Activated CD4-positive, CD25-positive, alpha-beta regulatory T cell treated with anti-CD3 and anti-CD28 coated beads, Interleukin-2, amount 50 U/mL, for 24 hours (primary cell): ENCODE data around the gene ZNF438.

Experiments used
- ATAC-seq, 2 donors: fragments of 150-1000 bp; cut with Tn5 transposase; one replicate each; pipeline ENCODE4 v1.10.0; 2021; ENCODE audit warnings: mild to moderate bottlenecking in 1 of 2, moderate library complexity in 1 of 2

Gene ZNF438

DNA sequence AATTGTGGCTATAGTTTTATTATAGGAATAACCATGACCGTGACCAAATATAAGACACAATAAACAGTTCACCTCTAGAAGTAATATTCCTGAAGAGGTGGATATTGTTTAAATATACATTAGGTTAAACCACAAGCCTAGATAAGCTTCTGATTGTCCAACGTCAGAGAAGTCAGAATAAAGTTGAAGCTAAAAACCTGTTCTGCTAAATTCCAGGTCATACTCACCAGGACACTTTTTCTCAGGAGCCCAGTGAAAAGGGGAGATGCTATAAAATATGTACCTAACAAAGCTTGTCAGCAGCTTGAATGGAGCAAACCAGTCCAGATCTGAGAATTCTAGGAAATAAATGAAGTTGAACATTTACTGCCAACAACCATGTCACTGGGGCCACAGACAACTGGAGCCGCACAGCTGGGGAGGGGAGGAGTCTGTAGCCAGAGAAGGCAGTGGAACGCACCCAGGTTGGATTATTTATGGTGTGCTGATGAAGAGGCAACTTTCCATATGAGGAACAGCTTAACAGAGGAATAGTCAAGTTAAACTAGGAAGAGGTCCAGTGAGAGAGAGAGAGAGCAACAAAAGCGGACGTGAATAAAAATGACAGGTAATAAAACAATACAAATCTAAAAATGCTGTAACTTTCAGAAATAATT lies 191.1 kb downstream of the ZNF438 start:
- no peak for ATAC-seq

DNA sequence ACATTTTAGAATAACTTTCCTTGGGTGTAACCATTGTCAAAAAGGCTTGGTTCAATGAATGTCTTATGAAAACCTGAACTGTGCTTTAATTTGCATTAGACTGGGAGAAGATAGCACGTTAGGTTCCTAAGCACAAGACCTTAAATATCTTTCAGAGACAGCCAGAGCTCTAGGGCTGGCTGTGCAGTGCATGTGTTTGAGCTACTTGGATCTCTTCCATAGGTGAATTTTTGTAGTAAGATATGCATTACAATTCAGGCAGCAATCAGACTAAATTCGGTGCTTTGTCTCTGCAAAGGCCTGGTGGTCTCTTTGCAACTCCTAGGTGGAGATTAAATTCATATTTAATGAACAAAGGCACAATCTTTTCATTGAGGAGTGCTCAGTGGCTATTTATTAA lies 192.0 kb downstream of the ZNF438 start:
- no peak for ATAC-seq

DNA sequence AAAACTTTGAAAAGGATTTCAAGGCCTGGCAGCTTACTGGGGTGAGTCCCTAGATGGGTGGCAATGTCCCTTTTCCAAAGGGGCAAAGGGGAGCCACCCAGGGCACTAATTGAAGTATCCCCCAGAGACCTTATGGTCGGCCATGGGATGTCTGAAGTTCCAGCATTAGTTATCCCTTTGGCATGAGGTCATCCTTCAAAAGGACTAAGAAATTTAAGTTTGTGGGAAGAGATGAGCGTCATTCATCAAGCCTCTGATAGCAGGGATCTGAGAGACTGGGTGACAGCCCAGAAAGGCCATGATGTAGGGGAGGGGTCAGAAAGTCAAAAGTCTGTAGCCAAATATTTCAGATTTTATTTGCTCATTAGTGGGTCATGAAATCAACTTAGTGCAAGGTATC lies 195.3 kb downstream of the ZNF438 start:
- ATAC-seq: no peak

DNA sequence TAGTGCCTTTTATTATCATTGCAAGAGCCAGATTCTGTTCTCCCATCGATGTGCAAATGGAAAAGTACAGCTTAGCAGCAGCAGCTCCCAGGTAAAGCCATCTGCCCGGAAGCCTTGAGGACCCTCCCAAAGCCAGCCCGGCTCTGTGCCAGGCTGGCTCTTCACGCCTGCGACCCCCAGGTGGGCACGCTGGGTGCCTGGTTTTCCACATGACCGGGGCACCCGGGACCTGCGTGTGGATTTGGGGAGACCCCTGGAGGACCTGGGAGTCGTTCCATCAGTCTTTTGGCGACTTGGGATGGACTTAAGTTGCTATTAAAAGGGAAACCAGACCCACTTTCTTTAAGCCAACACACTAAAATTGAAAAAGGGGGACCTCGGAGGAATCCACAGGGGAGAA lies 196.5 kb downstream of the ZNF438 start:
- no peak for ATAC-seq

DNA sequence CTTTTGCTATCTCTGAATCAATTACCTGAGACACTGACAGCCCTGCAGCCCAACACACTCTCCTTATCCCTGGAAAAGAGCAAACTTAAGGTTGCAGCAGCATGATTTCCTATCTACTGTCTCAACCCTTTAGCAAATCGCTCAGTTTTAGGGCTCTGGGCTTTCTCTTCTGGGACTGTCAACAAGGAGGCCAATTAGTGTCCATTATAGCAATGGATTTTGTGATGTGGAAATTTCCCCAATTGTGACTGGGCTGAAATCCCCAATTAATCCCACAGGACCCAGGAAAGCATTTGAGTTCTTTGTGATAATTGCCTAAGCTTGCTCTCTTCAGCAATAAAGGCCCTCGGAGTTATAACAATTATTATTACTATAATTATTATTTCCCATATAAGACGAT lies 197.0 kb downstream of the ZNF438 start:
- no peak for ATAC-seq

DNA sequence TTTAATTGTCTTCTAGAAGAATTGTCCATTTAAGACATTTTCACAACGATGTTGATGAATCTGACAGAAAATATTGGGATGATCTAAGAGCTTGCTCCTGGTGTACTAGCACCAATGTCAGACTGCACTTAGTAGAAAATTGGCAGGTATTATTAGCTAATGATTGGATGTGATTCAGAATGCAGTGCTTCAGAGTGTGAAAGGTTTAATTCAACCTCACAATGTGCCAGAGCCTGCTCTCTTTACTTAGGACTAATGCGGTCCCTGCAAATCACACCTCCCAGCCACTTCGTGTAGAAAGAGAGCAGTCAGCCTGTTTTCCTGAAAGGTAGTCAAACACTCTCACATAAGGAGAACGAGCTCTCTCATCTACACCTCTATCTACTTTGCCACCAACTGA lies 197.5 kb downstream of the ZNF438 start:
- ATAC-seq: no peak

DNA sequence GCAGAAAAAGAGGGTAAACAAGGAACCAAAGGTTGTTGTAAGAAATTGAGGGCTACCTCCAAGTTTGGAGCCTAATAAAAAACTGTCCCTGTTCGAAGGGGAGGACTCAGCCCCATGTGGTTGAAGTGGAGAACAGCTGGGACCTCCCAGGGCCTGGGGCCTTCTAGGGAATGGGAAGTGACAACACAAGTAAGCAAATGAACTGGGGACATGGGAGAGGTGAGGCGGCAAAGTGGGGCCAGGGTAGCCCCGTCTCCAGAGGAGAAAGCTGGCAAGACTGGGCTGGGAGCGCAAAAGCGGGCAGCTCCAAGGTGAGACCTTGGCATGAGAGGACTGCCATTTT lies 198.1 kb downstream of the ZNF438 start:
- ATAC-seq: no peak

DNA sequence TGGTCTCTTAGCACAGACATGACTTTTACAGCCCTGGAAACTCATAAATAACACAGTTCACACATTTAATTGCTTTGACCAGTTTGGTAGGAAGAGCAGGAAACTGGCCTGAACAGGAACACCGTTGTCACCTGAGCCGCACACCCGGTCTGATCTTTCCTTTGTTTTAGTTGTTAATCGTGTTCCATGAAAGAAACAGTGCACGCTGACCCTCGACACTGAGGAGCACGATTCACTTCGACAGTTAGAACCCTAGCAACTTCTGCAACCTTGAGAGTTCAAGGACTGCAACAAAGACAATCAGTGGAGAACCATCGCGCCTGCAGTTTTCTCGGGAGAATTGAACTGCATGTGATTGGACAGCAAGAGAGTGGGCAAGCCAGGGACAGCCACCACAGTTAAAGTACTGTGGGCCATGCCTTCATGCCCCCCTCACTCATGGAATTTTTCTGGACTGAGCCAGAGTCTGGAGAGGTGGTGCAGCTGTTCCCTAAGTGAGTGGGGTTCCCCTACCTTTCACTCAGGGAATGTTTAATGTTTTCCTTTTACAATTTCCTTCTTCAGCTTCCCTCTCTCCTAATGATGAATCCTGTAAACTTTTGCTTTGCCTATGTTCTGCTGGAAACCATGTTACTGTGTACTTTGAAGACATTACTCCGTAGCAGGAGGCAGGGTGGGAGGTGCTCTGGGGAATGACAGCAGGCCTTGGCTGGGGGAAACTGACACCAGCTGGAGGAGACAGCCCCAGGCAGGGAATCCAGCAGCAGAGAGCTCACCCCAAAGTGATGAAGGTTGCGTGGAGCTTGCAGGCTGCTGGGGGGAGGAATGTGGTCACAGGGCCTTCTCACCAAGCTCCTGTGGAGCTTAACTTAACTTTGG lies 198.7 kb downstream of the ZNF438 start:
- no peak for ATAC-seq

DNA sequence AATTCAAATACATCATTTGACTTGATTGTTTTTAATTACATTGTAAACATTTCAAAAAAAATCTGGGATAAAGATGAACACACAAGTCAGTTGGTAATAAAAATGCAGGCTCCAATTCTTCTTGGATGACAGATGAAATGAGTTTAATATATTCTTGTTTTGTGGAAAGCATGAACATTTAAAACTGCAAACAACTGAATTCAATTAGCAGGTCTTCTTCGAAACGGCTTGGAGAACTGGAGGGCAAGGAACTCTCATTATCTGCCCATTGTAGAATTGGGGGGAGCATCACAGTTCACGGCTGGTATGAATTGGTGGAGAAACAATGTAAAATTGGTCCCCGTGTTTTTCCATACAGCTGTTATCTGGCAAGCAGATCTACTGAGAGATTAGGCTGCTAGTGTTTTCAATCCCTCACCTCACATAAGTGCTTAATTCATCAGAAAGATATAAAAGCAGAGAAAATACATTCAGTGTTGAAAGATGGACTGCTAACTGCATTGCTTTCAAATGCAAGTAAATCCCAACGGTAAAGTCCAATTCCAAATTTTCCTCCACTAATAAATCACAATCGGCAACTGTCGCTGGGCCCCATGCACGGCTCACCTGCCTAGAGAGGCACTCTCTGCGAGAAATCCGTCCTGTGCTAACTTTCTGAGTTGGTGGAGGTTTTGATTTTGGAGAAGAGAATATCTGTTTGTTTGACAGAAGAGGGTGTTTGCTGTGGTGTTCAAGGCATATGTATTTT lies 199.5 kb downstream of the ZNF438 start:
- ATAC-seq: no peak

DNA sequence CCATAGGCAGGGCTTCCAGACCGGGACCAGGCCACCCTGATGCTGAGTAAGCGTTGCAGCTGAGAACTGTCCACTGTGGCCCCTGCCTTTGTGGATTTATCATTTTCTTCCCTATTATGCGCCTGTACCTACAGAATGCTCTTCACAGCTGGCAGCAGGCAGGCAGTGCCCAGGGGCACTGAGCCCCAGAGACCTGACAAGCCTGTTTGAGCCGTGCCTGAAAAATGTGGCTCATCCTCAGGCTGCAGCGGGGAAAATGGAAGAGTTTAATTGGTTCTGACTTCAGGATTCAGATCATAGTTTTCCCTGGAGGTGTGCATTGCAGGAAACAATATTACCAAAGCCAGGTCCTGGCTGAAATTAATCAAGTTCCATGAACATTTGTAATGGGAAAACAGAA lies 200.2 kb downstream of the ZNF438 start:
- ATAC-seq: no peak

DNA sequence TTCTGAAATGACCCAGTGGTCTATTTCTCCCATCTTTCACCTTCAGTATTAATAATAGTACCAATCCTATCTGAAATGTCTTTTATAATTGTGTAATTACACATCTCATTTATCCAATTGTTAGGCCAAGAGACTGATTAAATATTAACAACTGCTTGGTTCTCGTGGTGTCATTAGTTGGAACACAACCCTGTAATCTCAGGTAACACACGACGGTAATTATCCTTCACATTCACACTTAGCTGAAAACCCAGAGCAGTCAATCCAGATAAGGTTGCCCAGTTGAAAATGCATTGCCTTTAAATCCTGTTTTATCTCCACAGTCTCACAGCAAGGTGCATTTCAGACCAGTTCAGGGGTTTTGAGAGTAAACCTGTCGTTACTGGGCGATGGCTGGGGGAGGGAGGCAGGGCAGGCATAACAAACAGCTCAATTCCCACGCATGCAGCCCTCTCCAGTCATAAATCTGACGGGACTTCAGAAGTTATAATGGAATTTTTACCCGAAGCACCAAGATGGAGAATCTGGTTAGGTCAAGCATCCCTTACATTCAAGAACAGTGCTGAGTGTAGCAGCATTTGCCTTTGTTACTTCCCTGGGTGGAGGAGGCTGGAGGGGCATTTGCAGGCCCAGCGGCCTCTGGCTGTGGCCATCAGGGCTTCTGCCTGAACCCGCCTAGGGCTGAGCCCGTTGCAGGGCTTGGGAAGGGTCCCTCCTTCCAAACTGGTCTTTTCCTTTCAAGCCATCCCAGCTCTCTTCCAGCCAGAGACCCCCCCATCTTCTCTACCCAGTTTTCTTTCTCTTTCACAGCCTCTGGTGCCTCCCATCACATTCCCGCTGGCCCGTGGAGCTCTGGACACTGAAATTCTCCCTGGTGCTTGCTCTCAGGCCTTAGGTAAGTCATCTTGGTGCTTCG lies 201.1 kb downstream of the ZNF438 start:
- no peak for ATAC-seq

DNA sequence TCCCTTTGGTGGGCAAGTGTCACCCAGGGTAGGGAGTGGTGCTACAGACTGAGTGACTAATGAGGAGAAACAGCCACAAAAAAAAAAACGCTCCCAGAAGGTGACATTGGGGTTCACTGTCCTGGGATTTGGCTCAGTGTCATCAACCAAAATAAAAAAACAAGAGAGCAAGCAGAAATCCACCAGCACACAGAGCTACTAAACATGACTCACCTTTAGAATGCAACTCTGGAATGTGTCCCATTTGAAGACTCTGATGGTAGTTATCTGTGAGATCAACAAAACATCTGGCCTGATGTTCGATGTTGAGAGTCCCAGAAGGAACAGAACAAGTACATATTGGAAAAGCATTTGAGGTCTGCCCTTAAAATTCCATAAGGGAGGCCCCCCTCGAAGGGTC lies 201.8 kb downstream of the ZNF438 start:
- no peak for ATAC-seq

DNA sequence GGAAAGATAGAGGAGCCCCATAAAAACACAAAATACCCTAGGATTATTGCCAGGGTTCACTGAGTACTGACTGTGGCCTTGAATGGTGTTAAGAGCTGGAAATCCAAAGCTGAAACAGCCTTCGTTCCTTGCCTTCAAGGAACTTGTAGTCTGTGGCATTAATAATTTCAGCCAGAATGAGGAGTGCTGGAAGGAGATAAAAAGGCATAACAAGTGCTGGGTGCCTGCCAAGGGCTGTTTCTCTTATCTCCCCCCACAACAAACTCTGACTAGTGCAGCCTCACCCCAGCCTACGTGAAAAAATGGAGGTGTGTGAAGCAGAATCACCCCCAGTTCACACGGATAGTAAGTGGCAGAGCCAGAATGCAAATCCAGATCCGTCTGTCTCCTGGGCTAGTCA lies 203.0 kb downstream of the ZNF438 start:
- no peak for ATAC-seq

DNA sequence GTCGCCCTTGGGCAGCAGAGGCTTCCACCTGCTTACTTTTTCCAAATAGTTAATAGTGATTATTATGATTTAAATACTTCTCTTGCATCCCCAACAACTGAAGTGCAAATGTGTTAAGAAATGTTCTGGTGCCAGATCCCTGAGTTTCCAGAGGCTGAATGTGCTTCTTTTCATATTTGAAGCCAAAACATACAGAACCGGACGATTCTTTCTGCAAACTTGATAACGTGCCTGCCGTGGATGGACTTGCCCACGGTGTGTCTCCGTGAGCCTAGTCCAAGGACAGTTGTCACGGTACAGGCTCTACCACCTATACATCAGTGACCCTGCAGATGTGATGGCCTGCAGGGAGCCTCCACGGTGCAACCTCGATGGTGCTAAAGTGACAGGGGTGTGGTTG lies 203.5 kb downstream of the ZNF438 start:
- ATAC-seq: no peak

DNA sequence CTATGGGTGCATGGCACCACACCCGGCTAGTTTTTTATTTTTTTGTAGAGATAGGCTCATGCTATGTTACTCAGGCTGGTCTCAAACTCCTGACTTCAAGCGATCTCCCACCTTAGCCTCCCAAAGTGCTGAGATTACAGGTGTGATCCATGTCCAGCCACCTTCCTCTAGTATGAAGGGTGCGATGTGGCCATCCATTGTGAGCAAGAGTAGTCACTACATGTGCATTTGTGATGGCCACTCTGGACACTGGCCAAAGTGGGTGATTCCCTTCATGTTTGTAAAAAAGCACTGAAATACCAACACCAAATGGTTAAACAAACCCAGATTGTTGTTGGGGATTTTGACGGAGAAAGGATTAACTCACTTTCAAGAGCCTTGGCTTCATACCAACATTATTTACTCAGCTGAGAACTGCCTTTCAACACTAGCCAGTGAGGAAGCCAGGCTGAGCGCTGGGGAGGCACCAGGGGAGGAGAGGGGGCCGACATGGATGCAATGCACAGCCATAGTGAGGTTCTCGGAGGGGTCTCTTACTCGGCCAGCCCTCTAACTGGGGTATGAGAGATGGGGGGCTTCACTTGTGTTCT lies 204.0 kb downstream of the ZNF438 start:
- ATAC-seq: no peak

DNA sequence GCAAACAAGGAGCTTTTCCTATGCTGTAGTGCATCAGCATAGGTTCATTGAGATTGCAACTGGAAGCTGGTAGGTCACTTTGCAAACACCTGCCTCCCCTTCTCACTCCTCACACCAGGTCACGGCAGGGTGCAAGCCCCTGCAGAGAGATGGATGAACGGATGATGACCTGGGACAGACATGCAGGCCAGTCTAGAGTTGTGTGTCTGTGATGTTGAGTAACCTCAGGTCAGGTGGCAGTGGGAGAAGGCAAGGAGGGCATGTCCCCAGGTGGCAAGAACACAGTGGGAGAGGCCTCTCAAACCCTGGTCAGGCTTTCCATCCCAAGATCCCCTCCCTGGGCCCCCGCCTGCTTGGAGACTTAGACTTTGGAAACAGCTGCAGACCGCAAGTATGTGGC lies 205.0 kb downstream of the ZNF438 start:
- ATAC-seq: no peak

DNA sequence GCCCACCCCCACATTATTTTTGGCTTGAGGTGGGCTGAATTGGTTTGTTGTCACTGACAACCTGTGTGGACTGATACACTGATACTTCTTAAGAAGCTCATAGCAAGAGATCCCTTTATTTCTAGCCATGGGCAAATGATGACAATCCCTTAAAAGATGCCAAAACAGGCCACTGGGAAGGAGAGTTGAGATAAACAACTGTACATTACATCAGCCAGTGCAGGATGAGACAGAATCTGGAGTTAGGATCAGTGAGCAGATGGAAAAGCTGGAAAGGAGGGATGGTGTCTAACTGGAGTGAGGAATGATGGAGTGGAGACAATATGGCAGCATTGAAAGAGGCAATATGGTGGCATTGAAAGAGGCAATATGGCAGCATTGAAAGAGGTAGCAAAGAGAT lies 206.2 kb downstream of the ZNF438 start:
- ATAC-seq: no peak

DNA sequence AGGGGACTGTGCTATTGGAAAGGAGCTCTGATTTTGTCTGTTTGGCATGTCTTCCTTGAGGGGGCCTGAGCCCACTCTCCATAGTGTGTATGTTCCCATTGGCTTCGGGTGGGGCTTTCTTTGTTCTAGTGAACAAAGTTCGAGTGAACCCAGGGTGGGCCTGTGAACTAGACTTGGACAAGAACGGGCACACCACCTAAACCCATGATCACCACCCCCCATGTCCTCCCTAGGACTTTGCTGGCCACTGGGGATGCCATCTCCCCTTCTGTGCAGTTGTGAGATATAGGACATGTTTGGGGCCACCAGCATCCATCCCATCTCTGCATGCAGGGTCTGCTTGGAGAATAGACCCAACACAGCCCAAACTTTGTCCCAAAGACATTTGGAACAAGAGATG lies 206.6 kb downstream of the ZNF438 start:
- ATAC-seq: no peak

DNA sequence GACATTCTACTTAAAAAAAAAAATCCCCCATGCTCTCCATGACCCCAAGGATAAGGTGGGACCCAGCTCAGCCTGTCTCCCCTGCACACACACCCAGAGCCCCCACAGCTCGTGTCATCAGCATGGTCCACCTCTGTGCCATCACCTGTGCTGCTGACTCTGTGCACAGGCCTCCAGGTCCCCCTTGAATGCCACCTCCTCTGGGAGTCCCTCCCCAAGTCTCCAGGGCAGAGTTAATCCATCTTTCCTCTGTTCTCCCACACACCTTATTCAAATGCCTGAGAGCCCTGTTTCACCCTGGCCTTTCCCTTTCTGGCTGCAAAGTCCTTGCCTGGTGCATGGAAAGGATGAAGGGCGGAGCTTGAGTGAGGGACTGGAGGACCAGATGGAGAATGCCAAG lies 208.0 kb downstream of the ZNF438 start:
- ATAC-seq: no peak

DNA sequence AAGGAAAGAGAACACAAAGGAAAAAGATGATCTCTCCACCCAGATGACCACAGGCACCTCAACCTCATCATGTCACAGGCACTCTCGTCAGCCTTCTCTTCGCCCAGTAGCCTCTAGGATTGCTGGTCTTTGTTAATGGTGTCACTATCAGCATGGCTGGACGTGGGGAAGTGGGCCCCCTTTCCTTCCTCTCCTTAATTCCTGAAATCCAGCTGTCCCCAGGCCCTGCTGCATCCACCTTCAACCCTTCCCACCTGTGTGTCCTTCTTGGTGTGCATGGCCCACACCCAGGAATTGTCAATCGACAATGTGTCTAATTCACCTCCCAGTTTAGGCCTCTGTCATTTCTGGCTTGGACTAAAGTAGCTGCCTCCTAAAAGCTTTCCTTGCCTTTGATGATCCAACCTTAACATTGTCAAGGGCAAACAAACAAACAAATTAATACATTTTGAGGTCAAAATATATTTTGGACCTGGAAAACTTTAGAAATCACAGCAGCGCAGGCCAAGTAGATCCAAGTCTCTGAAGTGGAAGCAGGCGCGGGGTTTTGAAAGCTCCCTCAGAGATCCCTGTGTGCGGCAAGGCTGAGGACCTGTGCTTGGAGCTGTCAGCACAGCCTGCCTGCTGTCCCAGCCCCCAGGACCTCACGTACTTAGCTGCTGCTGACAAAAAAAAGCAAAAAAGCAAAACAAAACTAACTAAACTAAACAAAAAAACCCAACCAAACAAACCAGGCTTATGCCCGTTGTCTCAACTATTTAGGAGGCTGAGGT lies 208.8 kb downstream of the ZNF438 start:
- ATAC-seq: no peak

DNA sequence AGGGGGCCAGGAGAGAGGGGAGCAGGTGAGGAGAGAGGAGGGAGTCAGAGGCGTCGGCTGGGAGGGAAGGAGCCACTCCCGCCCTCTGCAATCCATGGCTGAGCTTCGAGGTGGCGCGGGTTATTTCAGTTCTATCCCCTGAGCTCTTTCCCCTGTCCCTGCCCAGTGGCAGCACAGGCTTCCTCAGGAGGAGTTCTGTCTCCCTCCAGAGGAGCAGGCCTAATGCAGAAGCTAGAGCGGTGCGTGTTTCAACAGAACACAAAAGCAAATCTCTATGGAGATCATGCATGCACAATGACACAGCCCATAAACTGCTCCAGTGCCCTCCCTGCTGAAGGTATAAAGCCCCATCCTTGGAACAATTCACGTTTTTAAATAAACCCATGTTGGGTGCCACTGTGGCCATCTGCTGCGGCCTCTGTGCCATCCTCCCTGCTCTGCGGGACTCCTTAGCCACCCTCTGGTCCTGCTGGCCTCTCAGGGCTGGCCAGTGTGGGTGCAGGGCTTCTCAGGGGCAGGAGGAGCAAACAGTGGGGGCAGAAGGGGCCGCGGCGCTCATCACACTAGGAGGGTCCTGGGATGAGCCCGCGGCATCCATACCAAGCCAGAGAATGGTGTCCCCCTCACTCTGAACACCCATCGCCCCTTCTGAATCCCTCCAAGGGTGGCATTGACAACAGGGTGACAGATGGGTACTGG lies 209.5 kb downstream of the ZNF438 start:
- ATAC-seq: no peak
